MM.1S (cell line): ENCODE results near the gene GRM5.

Experiments
- DNase-seq: peaks from one replicate; pipeline ENCODE4 v3.0.0-alpha.2; 2015
- H2AFZ ChIP-seq: fragments of 300-600 bp; sonication (generic); 2 replicates; pipeline ENCODE4 v1.6.0; 2016; ENCODE audit warnings: antibody characterized with exemption, low read length
- H3F3A ChIP-seq: fragments of 300-600 bp; sonication (generic); 2 replicates; pipeline ENCODE4 v1.6.1; 2016; ENCODE audit warnings: mild to moderate bottlenecking, antibody characterized with exemption, low read length, moderate library complexity, mixed read lengths; ENCODE audit not compliant: insufficient read depth
- H3K27ac ChIP-seq: fragments of 300-600 bp; sonication (generic); 2 replicates; pipeline ENCODE4 v1.5.1; 2016; ENCODE audit warnings: mild to moderate bottlenecking, low read length
- H3K27me3 ChIP-seq: fragments of 300-600 bp; sonication (generic); replicated peaks from 2 replicates; pipeline ENCODE4 v1.6.0; 2016; ENCODE audit warnings: low read length; ENCODE audit not compliant: insufficient read depth
- H3K36me3 ChIP-seq: fragments of 300-600 bp; sonication (generic); replicated peaks from 2 replicates; pipeline ENCODE4 v1.6.1; 2016; ENCODE audit warnings: mild to moderate bottlenecking, low read length, mixed read lengths; ENCODE audit not compliant: insufficient read depth
- H3K4me1 ChIP-seq: fragments of 300-600 bp; sonication (generic); 2 replicates; pipeline ENCODE4 v1.6.1; 2016; ENCODE audit warnings: low read length, mixed read lengths
- H3K4me2 ChIP-seq: fragments of 300-600 bp; sonication (generic); 2 replicates; pipeline ENCODE4 v1.6.0; 2016; ENCODE audit warnings: low read depth, low read length
- H3K4me3 ChIP-seq: fragments of 300-600 bp; sonication (generic); 2 replicates; pipeline ENCODE4 v1.5.1; 2016; ENCODE audit warnings: low read length, mixed read lengths
- H3K79me2 ChIP-seq: fragments of 300-600 bp; sonication (generic); 2 replicates; pipeline ENCODE4 v1.6.1; 2016; ENCODE audit warnings: mixed run types, low read length, mixed read lengths
- H3K9ac ChIP-seq: fragments of 300-600 bp; sonication (generic); 2 replicates; pipeline ENCODE4 v1.6.1; 2016; ENCODE audit warnings: low read length, mixed read lengths
- H3K9me2 ChIP-seq: fragments of 300-600 bp; sonication (generic); replicated peaks from 2 replicates; pipeline ENCODE4 v1.6.1; 2016; ENCODE audit warnings: mild to moderate bottlenecking, low read length, mixed read lengths; ENCODE audit not compliant: insufficient read depth
- H3K9me3 ChIP-seq: fragments of 300-600 bp; sonication (generic); replicated peaks from 2 replicates; pipeline ENCODE4 v1.6.1; 2016; ENCODE audit warnings: mild to moderate bottlenecking, low read length, mixed read lengths; ENCODE audit not compliant: insufficient read depth
- H4K20me1 ChIP-seq: fragments of 300-600 bp; sonication (generic); 2 replicates; pipeline ENCODE4 v1.6.1; 2016; ENCODE audit warnings: mild to moderate bottlenecking, low read length, moderate library complexity, mixed read lengths; ENCODE audit not compliant: insufficient read depth
- EZH2 ChIP-seq: fragments of 300-600 bp; sonication (generic); optimal IDR thresholded peaks from 2 replicates; pipeline ENCODE3; 2017; ENCODE audit warnings: low read depth, mild to moderate bottlenecking, antibody characterized with exemption, low read length, mixed read lengths
- EZH2phosphoT487 ChIP-seq: fragments of 300-600 bp; sonication (generic); IDR thresholded peaks from 2 replicates; pipeline ENCODE4 v1.6.1; 2018; ENCODE audit warnings: antibody characterized with exemption, low read length
- TF ChIP-seq, protein P1 (sequence below): fragments of 300-600 bp; sonication (generic); IDR thresholded peaks from 2 replicates; pipeline ENCODE4 v1.5.1; 2016; ENCODE audit warnings: antibody characterized with exemption, low read length, mixed read lengths

GRM5 gene

DNA sequence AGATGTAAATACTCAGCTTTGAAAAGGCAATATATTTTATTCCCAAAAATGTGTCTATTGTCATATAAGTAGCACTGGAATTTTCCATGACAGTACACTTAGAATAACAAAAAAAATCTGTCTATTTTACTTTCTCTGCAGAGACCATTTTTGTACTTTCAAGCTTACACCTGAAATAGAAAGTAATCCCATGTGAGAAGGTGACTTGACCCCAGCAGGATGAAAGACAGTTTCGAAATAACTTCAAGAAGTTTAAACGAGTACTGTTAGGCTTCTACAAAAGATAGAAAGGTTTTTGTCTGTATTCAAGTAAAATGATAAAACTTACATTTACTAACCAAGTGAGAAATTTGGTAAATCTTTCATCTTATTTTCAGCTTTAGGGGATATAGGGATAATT, 468.4 kb downstream of the GRM5 start:
- H3F3A ChIP-seq = no peaks in the 10 kb centered on the region
- no peaks in the 10 kb centered on the region for H3K79me2 ChIP-seq
- H3K4me2 ChIP-seq = no peak overlapping the region
- H3K9me2 ChIP-seq = no peaks in the 10 kb centered on the region
- TF ChIP-seq EZH2phosphoT487 (no peak), EZH2 (no peak)
- TF ChIP-seq, protein P1, sequence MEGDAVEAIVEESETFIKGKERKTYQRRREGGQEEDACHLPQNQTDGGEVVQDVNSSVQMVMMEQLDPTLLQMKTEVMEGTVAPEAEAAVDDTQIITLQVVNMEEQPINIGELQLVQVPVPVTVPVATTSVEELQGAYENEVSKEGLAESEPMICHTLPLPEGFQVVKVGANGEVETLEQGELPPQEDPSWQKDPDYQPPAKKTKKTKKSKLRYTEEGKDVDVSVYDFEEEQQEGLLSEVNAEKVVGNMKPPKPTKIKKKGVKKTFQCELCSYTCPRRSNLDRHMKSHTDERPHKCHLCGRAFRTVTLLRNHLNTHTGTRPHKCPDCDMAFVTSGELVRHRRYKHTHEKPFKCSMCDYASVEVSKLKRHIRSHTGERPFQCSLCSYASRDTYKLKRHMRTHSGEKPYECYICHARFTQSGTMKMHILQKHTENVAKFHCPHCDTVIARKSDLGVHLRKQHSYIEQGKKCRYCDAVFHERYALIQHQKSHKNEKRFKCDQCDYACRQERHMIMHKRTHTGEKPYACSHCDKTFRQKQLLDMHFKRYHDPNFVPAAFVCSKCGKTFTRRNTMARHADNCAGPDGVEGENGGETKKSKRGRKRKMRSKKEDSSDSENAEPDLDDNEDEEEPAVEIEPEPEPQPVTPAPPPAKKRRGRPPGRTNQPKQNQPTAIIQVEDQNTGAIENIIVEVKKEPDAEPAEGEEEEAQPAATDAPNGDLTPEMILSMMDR = no peak
- DNase-seq = peak; percentile 12
- H3K36me3 ChIP-seq = no peaks in the 10 kb centered on the region
- H3K4me1 ChIP-seq = no peaks in the 10 kb centered on the region
- no peak overlapping the region for H3K27ac ChIP-seq
- no peaks in the 10 kb centered on the region for H3K9me3 ChIP-seq
- no peak overlapping the region for H3K4me3 ChIP-seq
- no peak overlapping the region for H3K9ac ChIP-seq
- H4K20me1 ChIP-seq = no peaks in the 10 kb centered on the region
- no peaks in the 10 kb centered on the region for H3K27me3 ChIP-seq
- no peak overlapping the region for H2AFZ ChIP-seq

DNA sequence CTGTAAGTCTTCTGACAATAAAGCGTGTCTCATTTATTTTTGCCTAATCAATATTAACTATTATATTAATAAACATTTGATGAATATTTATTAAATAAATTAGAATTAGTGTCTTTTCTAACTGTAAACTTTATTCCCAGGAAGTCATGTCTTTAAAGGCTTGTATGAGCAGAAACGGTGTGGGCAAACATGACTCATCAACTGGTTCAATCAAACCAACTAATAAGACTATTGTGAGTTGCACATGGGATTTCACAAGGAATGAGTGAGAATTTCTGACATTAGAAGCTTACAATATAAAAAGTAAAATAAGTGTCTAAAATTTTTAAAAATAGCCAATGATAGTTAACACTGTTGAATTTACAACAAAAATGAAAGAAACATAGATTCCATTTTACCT, 469.0 kb downstream of the GRM5 start:
- H3K9me3 ChIP-seq = no peaks in the 10 kb centered on the region
- no peak overlapping the region for H3K4me3 ChIP-seq
- H4K20me1 ChIP-seq = no peaks in the 10 kb centered on the region
- H3K4me1 ChIP-seq = no peaks in the 10 kb centered on the region
- H3K9me2 ChIP-seq = no peaks in the 10 kb centered on the region
- H3K27me3 ChIP-seq = no peaks in the 10 kb centered on the region
- H3K36me3 ChIP-seq = no peaks in the 10 kb centered on the region
- H2AFZ ChIP-seq = no peak overlapping the region
- H3K9ac ChIP-seq = no peak overlapping the region
- H3K79me2 ChIP-seq = no peaks in the 10 kb centered on the region
- no peak for DNase-seq
- H3K27ac ChIP-seq = no peak overlapping the region
- H3K4me2 ChIP-seq = no peak overlapping the region
- H3F3A ChIP-seq = no peaks in the 10 kb centered on the region
- TF ChIP-seq EZH2phosphoT487 = no peak
- TF ChIP-seq, protein P1 = no peak
- TF ChIP-seq EZH2 = no peak

- Histone ChIP-seq H3K27me3 (no peaks in the 10 kb centered on the region), H3K9me2 (no peaks in the 10 kb centered on the region), H3K4me2 (no peak overlapping the region), H3K4me3 (no peak overlapping the region), H3F3A (no peaks in the 10 kb centered on the region), H2AFZ (no peak overlapping the region), H3K36me3 (no peaks in the 10 kb centered on the region), H3K9me3 (no peaks in the 10 kb centered on the region), H4K20me1 (no peaks in the 10 kb centered on the region), H3K79me2 (no peaks in the 10 kb centered on the region), H3K4me1 (no peaks in the 10 kb centered on the region), H3K9ac (no peak overlapping the region), H3K27ac (no peak overlapping the region)
- TF ChIP-seq EZH2 (no peak), EZH2phosphoT487 (no peak)
- TF ChIP-seq, protein P1 = no peak
- DNase-seq = no peak
Observed at GRCh38 chr11:88594274-88594950, 471.4 kb downstream of the GRM5 start.
